DMS114 treated with DMSO at 0.1 percent for 48 hours (cell line): ENCODE data around the gene ANKRD23.
"Not testable (repeated sequence)": the region's sequence is repeated elsewhere in the genome, so short reads cannot be mapped to it uniquely, and the experiment has no call there.

Experiments
- DNase-seq: peaks from one replicate; lab custom pipeline; 2025; ENCODE audit not compliant: unreplicated experiment; lab: John Stamatoyannopoulos, UW

Gene ANKRD23

GRCh38 chr2:96864343-96865091 lies 20.7 kb upstream of the ANKRD23 start:
- no peak for DNase-seq

- no peak for DNase-seq
Measured at GRCh38 chr2:96863575-96864342, 19.9 kb upstream of the ANKRD23 start.

GRCh38 chr2:96863056-96863455 lies 19.2 kb upstream of the ANKRD23 start:
- DNase-seq: not testable (repeated sequence)

GRCh38 chr2:96861074-96861473 lies 17.3 kb upstream of the ANKRD23 start:
- no peak for DNase-seq

- no peak for DNase-seq
Measured at GRCh38 chr2:96860065-96861029, 16.5 kb upstream of the ANKRD23 start.

- no peak for DNase-seq
Measured at GRCh38 chr2:96859681-96860064, 15.9 kb upstream of the ANKRD23 start.

- no peak for DNase-seq
Measured at GRCh38 chr2:96859099-96859649, 15.4 kb upstream of the ANKRD23 start.

GRCh38 chr2:96857667-96858372 lies 14.0 kb upstream of the ANKRD23 start, which contains the start of gene ANKRD39:
TSS of gene ANKRD39 (minus strand) at chr2:96858016. CDS start at chr2:96857987, 29 bp downstream.
- peak; percentile 96 for DNase-seq

- no peak for DNase-seq
Measured at GRCh38 chr2:96856776-96857666, 13.2 kb upstream of the ANKRD23 start.

- no peak for DNase-seq
Measured at GRCh38 chr2:96853321-96853720, 9.5 kb upstream of the ANKRD23 start.

GRCh38 chr2:96852667-96853066 lies 8.8 kb upstream of the ANKRD23 start:
- DNase-seq: no peak

- no peak for DNase-seq
Measured at GRCh38 chr2:96848264-96848663, 4.4 kb upstream of the ANKRD23 start.

- DNase-seq: no peak
Measured at GRCh38 chr2:96847586-96847985, 3.8 kb upstream of the ANKRD23 start.

- no peak for DNase-seq
Measured at GRCh38 chr2:96846825-96847224, 3.0 kb upstream of the ANKRD23 start.

- DNase-seq: no peak
Measured at GRCh38 chr2:96844405-96844808, 586 bp upstream of the ANKRD23 start.

GRCh38 chr2:96842600-96842999 lies 1.2 kb downstream of the ANKRD23 start:
- no peak for DNase-seq

- no peak for DNase-seq
Measured at GRCh38 chr2:96841701-96842495, 1.9 kb downstream of the ANKRD23 start.
